CD4-positive, alpha-beta T cell (primary cell): Measurements from ENCODE around the gene BCL11B. TPM values are rescaled to one million over a fixed set of nuclear protein-coding genes. Genes with fewer than 3 reads are reported as not detected.

Experiments
- ATAC-seq: fragments of 200-7000 bp; cut with Tn5 transposase; one replicate; pipeline ENCODE4 v1.10.0; 2022; ENCODE audit warnings: mild to moderate bottlenecking; ENCODE audit not compliant: poor library complexity
- CTCF ChIA-PET: fragments of 350-600 bp; sonication (Branson Sonifier 250); formaldehyde crosslinking; loops from one replicate; lab custom pipeline; 2021; ENCODE audit warnings: antibody characterized with exemption, inconsistent platforms; lab: Charles Lee
- POLR2A ChIA-PET: fragments of 350-600 bp; sonication (Branson Sonifier 250); formaldehyde crosslinking; loops from one replicate; lab custom pipeline; 2021; ENCODE audit warnings: antibody characterized with exemption, inconsistent platforms; lab: Charles Lee
- DNase-seq, 14 experiments: peaks; one replicate each; pipeline ENCODE4 v3.0.0-alpha.2; 2013 to 2020; ENCODE audit warnings: mixed read lengths in 2 of 14
- H3K27ac ChIP-seq, 2 donors: one replicate each; pipeline versions ENCODE4 v1.5.1 to v1.7.0; 2013; ENCODE audit warnings: low read length in 2 of 2, low read depth in 1 of 2, mild to moderate bottlenecking in 1 of 2
- H3K27me3 ChIP-seq, 2 experiments: 1 replicate in 1 of 2; 2 replicates in 1 of 2; pipeline versions ENCODE4 v1.6.1 to v1.7.0; 2013; ENCODE audit warnings: low read length in 2 of 2, control low read depth in 1 of 2, mild to moderate bottlenecking in 1 of 2, moderate library complexity in 1 of 2; ENCODE audit not compliant: insufficient read depth in 2 of 2, control insufficient read depth in 1 of 2
- H3K36me3 ChIP-seq: one replicate; pipeline ENCODE4 v1.6.1; 2013; ENCODE audit warnings: low read length, control low read depth; ENCODE audit not compliant: insufficient read depth
- H3K4me1 ChIP-seq: one replicate; pipeline ENCODE4 v1.6.1; 2013; ENCODE audit warnings: low read length, control low read depth; ENCODE audit not compliant: insufficient read depth
- H3K4me3 ChIP-seq: one replicate; pipeline ENCODE4 v1.5.1; 2013; ENCODE audit warnings: mild to moderate bottlenecking, low read length, moderate library complexity
- H3K9me3 ChIP-seq, 2 experiments: 1 replicate in 1 of 2; 2 replicates in 1 of 2; pipeline versions ENCODE4 v1.6.1 to v1.7.0; 2013; ENCODE audit warnings: low read length in 2 of 2, mild to moderate bottlenecking in 2 of 2, control low read depth in 1 of 2, moderate library complexity in 1 of 2; ENCODE audit not compliant: control insufficient read depth in 1 of 2, insufficient read depth in 1 of 2
- H3K27ac Mint-ChIP-seq: one replicate; pipeline ENCODE4 v1.8.0; 2020; ENCODE audit warnings: mixed read lengths
- H3K27me3 Mint-ChIP-seq: one replicate; pipeline ENCODE4 v1.8.0; 2021; ENCODE audit warnings: mixed read lengths
- H3K36me3 Mint-ChIP-seq: one replicate; pipeline ENCODE4 v1.8.0; 2021; ENCODE audit warnings: low read depth, mixed read lengths
- H3K4me1 Mint-ChIP-seq: one replicate; pipeline ENCODE4 v1.8.0; 2021; ENCODE audit warnings: low read depth, mixed read lengths
- H3K4me3 Mint-ChIP-seq: one replicate; pipeline ENCODE4 v1.8.0; 2020; ENCODE audit warnings: mild to moderate bottlenecking, mixed read lengths
- H3K9me3 Mint-ChIP-seq: one replicate; pipeline ENCODE4 v1.8.0; 2020; ENCODE audit warnings: mixed read lengths
- CTCF ChIP-seq: fragments of 200-600 bp; IDR thresholded peaks from one replicate; pipeline ENCODE4 v1.8.0; 2022; ENCODE audit warnings: antibody characterized with exemption, mild to moderate bottlenecking
- intact Hi-C, 2 experiments: fragments of 100-400 bp; cut with DNase I in 1 of 2; cut with micrococcal nuclease in 1 of 2; formaldehyde crosslinking; loops; one replicate each; pipeline versions ENCODE4 v1.15.1 to v1.9.0; 2023 to 2025; cut with DNase I, micrococcal nuclease
- total RNA-seq, 174 experiments: library from RNA in 2 of 174; stranded (reverse) in 2 of 174; gene quantifications; one replicate each; pipeline ENCODE4 v1.2.3 and lab custom pipeline; 2021 to 2026

BCL11B gene
- total RNA-seq, 2 experiments from 2014 or later = 244 to 254 TPM

DNA sequence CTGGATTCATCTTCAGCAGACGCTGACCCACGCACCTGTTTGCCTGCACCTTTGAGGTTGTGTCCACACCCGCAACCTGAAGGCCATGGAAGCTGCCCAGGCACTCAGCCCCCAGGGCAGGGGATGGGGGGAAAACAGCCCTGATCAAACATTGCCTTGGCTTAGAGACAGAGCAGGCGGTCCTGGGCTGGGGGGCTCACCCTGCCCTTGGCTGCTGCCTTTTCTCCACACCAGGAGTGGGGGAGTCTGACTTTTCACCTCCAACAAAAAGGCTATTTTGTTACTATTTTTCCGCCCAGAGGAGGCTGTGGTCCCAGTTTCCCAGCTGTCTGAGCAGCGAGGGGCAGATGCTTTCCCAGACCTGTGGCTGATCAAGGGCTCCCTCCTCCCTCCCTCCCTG, 24.2 kb downstream of the BCL11B start:
- TF ChIP-seq CTCF = no peak
- peaks cover 90% of the 10 kb centered on the region for H3K36me3 Mint-ChIP-seq
- Histone ChIP-seq H3K4me3 (peak overlapping the region; percentile 42), H3K4me1 (peaks cover 93% of the 10 kb centered on the region), H3K27ac (peak overlapping the region; percentile 95 to 97), H3K27me3 (no peaks in the 10 kb centered on the region), H3K9me3 (no peaks in the 10 kb centered on the region), H3K36me3 (peaks cover 66% of the 10 kb centered on the region)
- no peaks in the 10 kb centered on the region for H3K9me3 Mint-ChIP-seq
- intact Hi-C loops = no loop called here
- ATAC-seq (no peak), DNase-seq (no peak)
- H3K4me3 Mint-ChIP-seq = peak overlapping the region; percentile 94
- ChIA-PET CTCF (interaction anchor here (0.7 to 1.4 kb wide), 3 partner anchors 7 to 59 kb away, joined by 3 to 6 read pairs (median 3); no protein-coding TSS in a partner anchor), POLR2A (interaction anchor here (0.7 to 83.0 kb wide), 3 partner anchors 4 to 1061 kb away, joined by 4 to 4389 read pairs (median 4389); partner anchors contain the start of gene BCL11B)
- H3K27me3 Mint-ChIP-seq = no peaks in the 10 kb centered on the region
- peaks cover 86% of the 10 kb centered on the region for H3K4me1 Mint-ChIP-seq
- peak overlapping the region; percentile 99 for H3K27ac Mint-ChIP-seq

DNA sequence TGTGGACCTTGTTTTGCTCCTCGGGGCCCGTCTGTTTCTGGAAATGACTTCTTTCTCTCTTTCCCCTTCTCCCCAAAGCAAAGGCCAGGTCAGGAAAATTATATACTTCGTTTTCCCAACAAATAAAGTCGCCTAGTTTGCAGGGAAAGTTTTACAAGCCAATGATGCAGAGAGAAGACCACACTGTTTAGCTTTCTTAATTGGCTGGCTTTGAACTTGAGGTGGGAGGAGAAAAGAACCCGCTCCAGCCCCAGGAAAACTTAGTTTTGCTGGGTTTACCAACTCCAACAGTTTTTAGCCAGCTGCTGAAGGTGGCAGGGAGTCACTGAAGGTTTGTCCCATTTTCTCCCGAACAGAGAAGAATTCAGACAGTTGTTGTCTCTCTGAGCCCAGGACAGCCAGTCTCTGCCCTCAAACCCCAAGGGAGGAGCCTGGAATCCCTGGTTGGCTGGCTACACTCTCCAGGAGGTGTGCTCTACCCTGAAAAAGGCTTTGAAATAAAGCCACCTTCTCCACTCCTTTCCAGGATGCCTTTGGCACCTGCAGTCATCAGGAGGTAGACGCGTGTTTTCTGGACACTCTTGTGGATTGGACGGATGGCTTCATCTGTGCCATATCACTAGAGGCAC, 24.8 kb downstream of the BCL11B start:
- peak overlapping the region; percentile 95 to 97 for H3K27ac ChIP-seq
- Mint-ChIP-seq H3K27ac (peak overlapping the region; percentile 99), H3K36me3 (peaks cover 90% of the 10 kb centered on the region), H3K27me3 (no peaks in the 10 kb centered on the region), H3K4me3 (peak overlapping the region; percentile 94), H3K4me1 (peaks cover 86% of the 10 kb centered on the region), H3K9me3 (no peaks in the 10 kb centered on the region)
- DNase-seq (peak in 2 of 14 experiments; percentile 40 to 49), ATAC-seq (peak; percentile 16)
- peak overlapping the region; percentile 42 for H3K4me3 ChIP-seq
- no peaks in the 10 kb centered on the region for H3K9me3 ChIP-seq
- intact Hi-C loops = no loop called here
- ChIA-PET CTCF (interaction anchor here (0.9 to 1.4 kb wide), 3 partner anchors 15 to 58 kb away, joined by 3 to 6 read pairs (median 3); no protein-coding TSS in a partner anchor), POLR2A (interaction anchor here (64.5 to 83.0 kb wide), 2 partner anchors 4 to 29 kb away, joined by 4389 read pairs; partner anchors contain the start of gene BCL11B)
- H3K36me3 ChIP-seq = peaks cover 61% of the 10 kb centered on the region
- peaks cover 93% of the 10 kb centered on the region for H3K4me1 ChIP-seq
- no peaks in the 10 kb centered on the region for H3K27me3 ChIP-seq
- TF ChIP-seq CTCF = no peak

- ChIA-PET CTCF (interaction anchor here (0.9 to 1.4 kb wide), 2 partner anchors 16 to 18 kb away, joined by 3 to 6 read pairs; no protein-coding TSS in a partner anchor), POLR2A (interaction anchor here (0.6 to 83.0 kb wide), 4 partner anchors 3 to 1074 kb away, joined by 3 to 4389 read pairs (median 2196); partner anchors contain the start of gene BCL11B)
- Histone ChIP-seq H3K36me3 (peaks cover 55% of the 10 kb centered on the region), H3K4me3 (peak overlapping the region; percentile 42), H3K4me1 (peaks cover 93% of the 10 kb centered on the region), H3K27me3 (no peaks in the 10 kb centered on the region), H3K9me3 (no peaks in the 10 kb centered on the region), H3K27ac (peak overlapping the region; percentile 95 to 97)
- H3K4me1 Mint-ChIP-seq = peaks cover 86% of the 10 kb centered on the region
- no peaks in the 10 kb centered on the region for H3K9me3 Mint-ChIP-seq
- H3K36me3 Mint-ChIP-seq = peaks cover 90% of the 10 kb centered on the region
- H3K4me3 Mint-ChIP-seq = peak overlapping the region; percentile 94
- DNase-seq (peak in 11 of 14 experiments; percentile 48 to 86 (median 72)), ATAC-seq (peak; percentile 28)
- intact Hi-C loops = no loop called here
- H3K27me3 Mint-ChIP-seq = no peaks in the 10 kb centered on the region
- peak overlapping the region; percentile 99 for H3K27ac Mint-ChIP-seq
- TF ChIP-seq CTCF = no peak
Observed at GRCh38 chr14:99246536-99247097, 25.4 kb downstream of the BCL11B start.
